CD4-positive, alpha-beta T cell treated with Interleukin-10 for 1 hour (primary cell): ENCODE results near the gene MRPL23.

Experiments used
- DNase-seq: peaks from one replicate; pipeline ENCODE4 v3.0.0-alpha.2; 2020

Gene MRPL23

GRCh38 chr11:1921574-1922141 is 25.5 kb upstream of the MRPL23 start:
- no peak for DNase-seq

DNA sequence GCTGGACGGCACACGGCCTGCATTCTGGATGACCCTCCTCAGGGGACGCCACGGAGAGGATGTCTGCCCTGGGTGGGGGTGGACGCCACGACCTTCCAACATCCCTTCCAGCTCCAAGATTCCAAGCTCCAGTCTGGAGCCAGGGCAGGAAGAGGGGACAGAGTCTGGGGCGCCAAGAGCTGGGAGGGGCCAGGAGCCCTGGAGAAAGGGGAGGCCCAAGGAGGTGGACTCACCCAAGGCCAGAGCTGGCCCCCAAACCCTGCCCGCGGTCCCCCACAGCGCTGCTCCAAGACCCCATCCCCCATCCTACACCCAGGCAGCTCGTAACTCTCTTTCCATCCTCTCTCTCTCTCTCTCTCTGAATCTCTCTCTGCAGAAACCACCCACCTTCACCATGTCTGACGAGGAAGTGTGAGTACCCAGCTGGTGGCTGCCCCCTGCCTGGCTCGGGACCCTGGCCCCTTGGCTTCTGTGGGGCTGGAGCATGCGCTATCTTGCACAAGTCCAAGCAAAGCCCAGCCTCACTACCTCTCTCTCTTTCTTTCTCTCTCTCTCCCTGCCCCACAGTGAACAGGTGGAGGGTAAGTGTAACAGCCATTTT is 24.6 kb upstream of the MRPL23 start:
- no peak for DNase-seq

- DNase-seq = no peak
Measured at GRCh38 chr11:1923201-1923956, 23.8 kb upstream of the MRPL23 start.

- no peak for DNase-seq
Measured at GRCh38 chr11:1924181-1924580, 23.0 kb upstream of the MRPL23 start.

DNA sequence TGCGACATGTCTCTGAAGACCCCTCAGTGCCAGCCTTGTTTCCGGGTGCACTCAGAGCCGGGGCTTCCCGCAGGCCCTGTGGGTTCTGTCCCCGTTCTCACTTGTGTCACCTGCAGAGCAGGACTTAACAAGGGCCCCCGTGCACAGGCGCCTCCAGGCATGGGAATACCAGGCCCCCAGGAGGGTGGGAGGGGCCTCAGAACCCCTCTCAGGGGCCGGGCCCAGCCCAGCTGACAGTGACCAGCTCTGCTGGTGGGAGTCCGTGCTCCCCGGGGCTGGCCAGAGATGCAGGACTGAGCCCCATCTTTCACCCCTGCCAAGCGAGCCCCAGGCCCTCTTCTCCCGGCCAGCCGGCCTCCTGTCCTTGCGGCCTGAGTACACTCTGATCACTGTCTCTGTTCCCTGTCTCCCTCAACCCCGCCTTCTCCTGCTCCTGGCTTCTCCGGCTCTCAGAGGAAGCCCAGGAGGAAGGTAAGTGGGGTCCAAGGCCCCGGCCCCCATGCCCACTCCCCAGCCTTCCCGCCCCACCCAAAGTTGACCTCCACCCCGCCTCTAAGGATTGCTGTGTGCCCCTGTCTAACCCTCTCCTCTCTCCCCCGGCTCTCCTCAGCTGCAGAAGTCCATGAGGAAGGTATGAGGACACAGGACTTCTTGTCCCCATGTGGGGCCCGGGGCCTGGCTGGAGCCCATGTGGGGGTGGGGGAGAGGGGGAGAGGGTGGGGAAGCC is 22.3 kb upstream of the MRPL23 start:
- DNase-seq = no peak

DNA sequence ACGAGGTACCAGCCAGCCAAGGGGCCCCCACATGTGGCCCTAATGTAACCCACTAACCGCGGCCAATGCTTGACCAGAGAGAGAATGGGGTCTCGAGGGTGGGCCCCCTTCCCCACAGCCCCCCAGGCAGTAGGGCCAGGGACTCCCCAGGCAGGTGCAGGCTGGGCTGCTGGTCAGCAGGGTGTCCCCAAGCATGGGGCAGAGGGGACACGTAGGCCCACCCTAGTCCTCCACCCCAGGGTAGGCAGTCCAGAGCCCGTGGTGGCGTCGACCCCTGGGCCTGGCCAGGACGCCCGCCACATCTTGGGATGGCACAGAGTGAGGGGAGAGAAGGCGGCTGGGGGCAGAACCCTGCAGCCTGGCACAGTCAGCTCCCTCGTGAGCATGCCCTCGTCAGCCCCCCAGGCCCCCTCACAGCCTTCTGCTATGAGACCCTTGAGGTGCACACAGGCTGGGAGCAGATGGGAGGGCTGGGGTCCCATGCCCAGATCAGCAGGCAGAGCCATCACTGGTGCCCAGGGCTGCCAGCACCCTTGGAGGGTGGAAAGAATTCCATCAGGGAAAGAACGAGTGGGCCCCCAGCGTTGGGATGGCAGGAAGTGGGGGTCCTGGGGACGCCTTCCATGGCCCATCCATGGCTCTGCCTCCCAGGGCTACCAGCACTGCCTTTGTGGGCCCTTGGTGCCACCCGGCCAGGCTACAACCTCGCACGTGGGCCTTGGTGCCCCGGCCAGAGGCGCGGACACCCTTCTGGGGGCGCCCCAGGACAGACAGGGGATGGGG is 21.6 kb upstream of the MRPL23 start:
- no peak for DNase-seq

DNA sequence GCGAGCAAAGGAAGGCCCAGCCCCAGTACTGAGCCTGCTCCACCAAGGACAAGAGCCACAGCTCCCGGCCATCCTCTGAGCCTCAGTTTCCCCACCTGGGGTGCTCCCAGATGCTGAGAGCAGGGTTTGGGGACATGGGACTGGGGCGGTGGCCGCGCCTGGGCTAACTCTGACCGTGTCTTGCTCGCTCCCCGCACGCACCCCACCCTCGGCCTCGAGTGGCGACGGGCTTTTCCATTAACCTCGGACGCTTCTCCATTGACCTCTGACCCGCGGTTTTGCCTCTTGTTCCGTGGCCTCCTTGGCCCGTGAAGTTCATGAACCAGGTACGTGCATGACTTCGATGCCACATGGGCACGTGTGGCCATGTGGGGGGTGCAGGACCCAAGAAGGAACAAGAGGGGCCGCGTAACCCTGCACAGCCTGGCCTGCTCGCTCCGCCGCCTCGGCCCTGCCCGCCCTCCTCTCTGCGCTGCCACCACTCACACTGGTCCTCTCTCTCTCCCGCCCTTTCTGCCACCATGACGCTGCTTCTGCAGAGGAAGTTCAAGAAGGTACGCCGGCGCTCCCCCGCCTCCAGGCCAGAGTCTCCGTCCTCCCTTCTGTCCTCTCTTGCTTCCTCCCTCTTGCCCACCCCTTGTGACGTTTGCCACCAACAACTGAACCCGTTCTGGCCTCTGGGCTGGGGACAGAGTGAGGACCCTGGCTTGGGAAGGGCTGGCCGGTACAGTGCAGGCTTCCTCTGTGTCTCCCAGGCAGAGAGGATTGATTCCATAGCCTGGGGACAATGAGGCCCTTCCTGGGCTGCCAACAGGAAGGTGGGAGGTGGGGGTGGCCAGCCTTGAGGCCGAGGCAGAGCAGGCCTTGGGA is 20.7 kb upstream of the MRPL23 start:
- no peak for DNase-seq

GRCh38 chr11:1927026-1927847 is 19.9 kb upstream of the MRPL23 start:
- DNase-seq = no peak

- no peak for DNase-seq
Measured at GRCh38 chr11:1927848-1928469, 19.2 kb upstream of the MRPL23 start.

DNA sequence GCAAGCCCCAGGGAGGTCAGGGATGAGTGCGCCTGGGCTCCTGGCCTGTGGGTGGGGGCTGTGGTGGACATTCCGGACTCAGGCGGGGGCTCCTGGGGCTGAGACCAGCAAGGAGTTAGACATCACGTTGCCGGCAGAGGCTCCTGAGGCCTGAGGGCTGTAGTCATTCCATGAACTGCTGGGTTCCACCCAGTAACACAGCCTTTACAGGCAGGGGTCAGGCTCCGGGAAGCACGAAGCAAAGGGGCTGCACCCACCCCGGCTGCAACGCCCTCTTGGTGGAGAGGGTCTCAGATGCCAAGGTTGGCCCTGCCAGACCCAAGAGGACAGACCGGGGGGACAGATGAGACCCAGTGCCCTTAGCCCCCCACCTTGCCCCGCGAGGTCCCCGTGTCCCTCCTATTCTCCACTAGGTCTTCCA is 18.7 kb upstream of the MRPL23 start:
- no peak for DNase-seq

DNA sequence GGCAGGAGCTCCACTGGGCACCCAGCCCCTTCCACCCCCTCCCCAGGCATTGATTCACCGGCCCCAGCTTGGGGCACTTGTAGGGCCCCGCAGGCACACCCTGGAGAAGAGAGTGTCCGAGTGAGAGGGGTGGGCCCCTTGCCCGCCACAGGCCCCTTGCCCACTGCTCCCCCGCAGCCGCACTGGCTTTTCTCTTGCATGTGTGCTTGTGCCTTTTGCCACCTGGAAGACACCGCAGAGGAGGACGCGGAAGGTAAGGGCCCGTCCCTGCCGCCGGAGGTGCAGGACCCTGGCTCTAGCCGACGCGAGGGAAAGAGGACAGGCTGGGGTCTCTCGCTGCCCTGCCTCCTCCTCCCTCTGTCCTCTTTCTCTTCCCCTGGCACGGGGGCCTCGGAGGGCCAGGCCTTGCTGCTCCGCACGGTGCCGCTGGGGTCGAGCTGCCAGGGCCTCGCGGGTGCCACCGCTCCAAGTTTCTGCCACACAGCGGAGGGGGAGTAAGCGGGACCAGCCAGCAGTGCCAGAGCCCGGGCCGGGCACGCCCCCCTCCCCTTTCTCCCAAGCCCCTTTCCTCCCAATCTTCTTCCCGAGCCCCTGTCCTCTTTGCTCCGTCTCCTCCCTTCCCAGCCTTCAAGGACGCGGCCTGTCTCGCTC is 18.1 kb upstream of the MRPL23 start:
- DNase-seq = no peak

DNA sequence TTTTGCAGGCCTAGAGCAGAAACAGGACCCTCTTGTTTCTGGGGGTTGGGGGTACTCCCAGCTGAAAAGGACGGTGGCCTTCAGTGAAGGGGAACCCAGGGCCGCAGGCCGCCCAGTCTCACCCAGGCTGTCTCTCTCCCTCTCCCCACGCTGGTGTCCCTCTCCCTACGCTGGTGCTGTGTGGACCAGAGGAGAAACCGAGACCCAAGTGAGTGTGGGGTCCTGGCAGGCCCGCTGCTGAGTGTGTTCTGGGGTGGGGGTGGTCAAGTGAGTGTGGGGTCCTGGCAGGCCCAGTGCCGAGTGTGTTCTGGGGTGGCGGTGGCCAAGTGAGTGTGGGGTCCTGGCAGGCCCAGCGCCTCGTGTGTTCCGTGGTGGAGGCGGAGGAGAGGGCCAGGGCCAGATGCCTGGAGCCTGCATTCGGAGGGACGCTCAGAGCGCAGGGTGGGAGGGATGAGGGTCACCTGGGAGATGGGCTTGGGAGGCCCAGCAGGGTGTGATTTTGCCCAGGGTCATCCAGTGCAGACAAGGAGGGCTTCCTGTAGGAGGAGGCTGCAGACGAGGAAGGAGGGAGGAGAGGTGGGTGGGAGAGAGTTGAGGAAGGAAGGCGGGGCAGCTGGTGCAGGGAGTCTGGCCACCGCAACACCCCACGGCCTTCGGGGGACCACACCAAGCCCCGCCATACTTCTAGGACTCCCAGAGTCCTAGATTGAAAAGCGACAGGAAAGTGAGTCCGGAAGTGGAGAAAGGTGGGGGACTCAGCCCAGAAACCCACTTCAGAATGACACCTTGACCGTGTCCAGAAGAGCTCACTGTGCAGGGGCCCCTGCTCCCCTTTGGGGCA is 17.3 kb upstream of the MRPL23 start:
- no peak for DNase-seq

GRCh38 chr11:1930462-1930830 is 16.7 kb upstream of the MRPL23 start:
- DNase-seq = no peak

GRCh38 chr11:1931341-1932104 is 15.6 kb upstream of the MRPL23 start:
- DNase-seq = no peak

GRCh38 chr11:1932105-1932480 is 15.0 kb upstream of the MRPL23 start:
- DNase-seq = no peak

DNA sequence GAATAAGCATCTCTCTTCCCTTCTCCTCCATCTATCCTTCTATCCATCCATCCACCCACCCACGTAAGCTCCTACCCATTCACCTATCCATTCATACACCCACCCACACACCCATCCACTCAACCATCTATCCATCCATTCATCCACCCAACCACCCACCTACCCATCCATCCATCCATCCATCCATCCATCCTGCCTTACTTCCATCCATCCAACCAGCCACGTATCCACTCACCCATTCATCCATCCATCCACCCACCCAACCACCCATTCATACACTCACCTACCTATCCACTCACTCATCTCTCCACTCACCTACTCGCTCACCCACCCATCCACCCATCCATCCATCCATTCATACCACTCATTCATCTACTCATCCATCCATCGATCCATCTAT is 14.5 kb upstream of the MRPL23 start:
- no peak for DNase-seq

GRCh38 chr11:1933416-1934334 is 13.5 kb upstream of the MRPL23 start:
- DNase-seq = no peak
